ENCODE measurements around the gene ZNF576. TPM values are rescaled to one million over a fixed set of nuclear protein-coding genes. Genes with fewer than 3 reads are reported as not detected.

The ZNF576 gene
- total and polyA plus RNA-seq, 2 experiments from 2014 or later = 12.5 to 14.6 TPM

GRCh38 chr19:43561139-43561970 lies 35.0 kb upstream of the ZNF576 start:
- Histone ChIP-seq H3K9me3 (ENCODE audit: low read depth) (no peaks in the 10 kb centered on the region), H3K36me3 (peaks cover 12% of the 10 kb centered on the region), H3K27me3 (no peaks in the 10 kb centered on the region), H3K4me3 (no peak overlapping the region), H3K4me1 (ENCODE audit: low read depth) (no peaks in the 10 kb centered on the region), H3K27ac (no peak overlapping the region)
- no peak for TF ChIP-seq CTCF (IDR thresholded peaks at IDR 0.05; ENCODE audit: low read depth, low read length)
- DNase-seq (ENCODE audit: low read depth in 1 of 2, low spot score in 1 of 2) = no peak

GRCh38 chr19:43562226-43562697 lies 34.1 kb upstream of the ZNF576 start:
- no peak overlapping the region for H3K4me3 ChIP-seq
- no peaks in the 10 kb centered on the region for H3K9me3 ChIP-seq (ENCODE audit: low read depth)
- no peaks in the 10 kb centered on the region for H3K27me3 ChIP-seq
- H3K27ac ChIP-seq = no peak overlapping the region
- peaks cover 12% of the 10 kb centered on the region for H3K36me3 ChIP-seq
- TF ChIP-seq CTCF (IDR thresholded peaks at IDR 0.05; ENCODE audit: low read depth, low read length) = no peak
- H3K4me1 ChIP-seq (ENCODE audit: low read depth) = no peaks in the 10 kb centered on the region
- DNase-seq (ENCODE audit: low read depth in 1 of 2, low spot score in 1 of 2) = no peak

- TF ChIP-seq CTCF (IDR thresholded peaks at IDR 0.05; ENCODE audit: low read depth, low read length) = no peak
- peak in 1 of 2 donors; percentile 88 for DNase-seq (ENCODE audit: low read depth in 1 of 2, low spot score in 1 of 2)
- H3K27ac ChIP-seq = no peak overlapping the region
- H3K9me3 ChIP-seq (ENCODE audit: low read depth) = no peaks in the 10 kb centered on the region
- no peaks in the 10 kb centered on the region for H3K27me3 ChIP-seq
- H3K36me3 ChIP-seq = peaks cover 12% of the 10 kb centered on the region
- no peak overlapping the region for H3K4me3 ChIP-seq
- H3K4me1 ChIP-seq (ENCODE audit: low read depth) = no peaks in the 10 kb centered on the region
These were observed 33.6 kb upstream of the ZNF576 start for GRCh38 chr19:43562698-43563241.

GRCh38 chr19:43563816-43564457 lies 32.5 kb upstream of the ZNF576 start:
- no peak for DNase-seq (ENCODE audit: low read depth in 1 of 2, low spot score in 1 of 2)
- no peak overlapping the region for H3K4me3 ChIP-seq
- H3K9me3 ChIP-seq (ENCODE audit: low read depth) = no peaks in the 10 kb centered on the region
- no peak overlapping the region for H3K27ac ChIP-seq
- no peak for TF ChIP-seq CTCF (IDR thresholded peaks at IDR 0.05; ENCODE audit: low read depth, low read length)
- H3K27me3 ChIP-seq = no peaks in the 10 kb centered on the region
- H3K4me1 ChIP-seq (ENCODE audit: low read depth) = no peaks in the 10 kb centered on the region
- H3K36me3 ChIP-seq = peaks cover 6% of the 10 kb centered on the region

- Histone ChIP-seq H3K4me3 (no peak overlapping the region), H3K9me3 (ENCODE audit: low read depth) (no peaks in the 10 kb centered on the region), H3K4me1 (ENCODE audit: low read depth) (no peaks in the 10 kb centered on the region), H3K27me3 (no peaks in the 10 kb centered on the region), H3K36me3 (peaks cover 6% of the 10 kb centered on the region), H3K27ac (no peak overlapping the region)
- no peak for DNase-seq (ENCODE audit: low read depth in 1 of 2, low spot score in 1 of 2)
- TF ChIP-seq CTCF (IDR thresholded peaks at IDR 0.05; ENCODE audit: low read depth, low read length) = no peak
These were observed 31.6 kb upstream of the ZNF576 start for GRCh38 chr19:43564800-43565199.
